Stimulated activated naive B cell treated with anti-CD40 and anti-IgM and Interleukin-4, amounts not matched to agents 10 μg/mL and 1 μg/mL and 100 μg/mL, for 72 hours (primary cell): Measurements from ENCODE around the gene DNAJC17.

Experiments used
- ATAC-seq, 2 donors: fragments of 150-1000 bp; cut with Tn5 transposase; replicated peaks; 2 replicates each; pipeline ENCODE4 v1.10.0; 2021; ENCODE audit warnings: moderate library complexity in 1 of 2
- DNase-seq: peaks from one replicate; pipeline ENCODE4 v3.0.0; 2021
- H3K27ac Mint-ChIP-seq: one replicate; pipeline ENCODE4 v1.8.0; 2022; ENCODE audit warnings: mild to moderate bottlenecking, mixed read lengths
- H3K27me3 Mint-ChIP-seq, 2 donors: one replicate each; pipeline ENCODE4 v1.8.0; 2022; ENCODE audit warnings: mixed read lengths in 2 of 2
- H3K36me3 Mint-ChIP-seq, 2 donors: one replicate each; pipeline ENCODE4 v1.8.0; 2022; ENCODE audit warnings: mixed read lengths in 2 of 2, mild to moderate bottlenecking in 1 of 2
- H3K4me1 Mint-ChIP-seq, 2 donors: one replicate each; pipeline ENCODE4 v1.8.0; 2022; ENCODE audit warnings: mixed read lengths in 2 of 2, mild to moderate bottlenecking in 1 of 2
- H3K4me3 Mint-ChIP-seq, 2 donors: one replicate each; pipeline ENCODE4 v1.8.0; 2022; ENCODE audit warnings: mild to moderate bottlenecking in 2 of 2, mixed read lengths in 2 of 2, moderate library complexity in 1 of 2
- H3K9me3 Mint-ChIP-seq, 2 donors: one replicate each; pipeline ENCODE4 v1.8.0; 2022; ENCODE audit warnings: mixed read lengths in 2 of 2, mild to moderate bottlenecking in 1 of 2

The DNAJC17 gene

GRCh38 chr15:40790718-40791117 is 16.6 kb downstream of the DNAJC17 start:
- peaks cover 20 to 35% of the 10 kb centered on the region in 2 donors for H3K4me1 Mint-ChIP-seq
- DNase-seq (no peak), ATAC-seq (no peak)
- H3K27ac Mint-ChIP-seq, result no peak overlapping the region
- H3K4me3 Mint-ChIP-seq, result no peak overlapping the region
- peaks cover 12 to 14% of the 10 kb centered on the region in 2 donors for H3K36me3 Mint-ChIP-seq
- no peaks in the 10 kb centered on the region for H3K27me3 Mint-ChIP-seq
- no peaks in the 10 kb centered on the region for H3K9me3 Mint-ChIP-seq

- no peaks in the 10 kb centered on the region for H3K27me3 Mint-ChIP-seq
- DNase-seq (no peak), ATAC-seq (no peak)
- no peak overlapping the region for H3K4me3 Mint-ChIP-seq
- H3K4me1 Mint-ChIP-seq, result peaks cover 19 to 28% of the 10 kb centered on the region in 2 donors
- no peaks in the 10 kb centered on the region for H3K9me3 Mint-ChIP-seq
- H3K27ac Mint-ChIP-seq, result no peak overlapping the region
- peaks cover 10 to 12% of the 10 kb centered on the region in 2 donors for H3K36me3 Mint-ChIP-seq
Observed at GRCh38 chr15:40789999-40790398, 17.3 kb downstream of the DNAJC17 start.

GRCh38 chr15:40789119-40789518 is 18.2 kb downstream of the DNAJC17 start:
- Mint-ChIP-seq H3K4me1 (peaks cover 18 to 25% of the 10 kb centered on the region in 2 donors), H3K4me3 (no peak overlapping the region), H3K9me3 (no peaks in the 10 kb centered on the region), H3K27ac (no peak overlapping the region), H3K27me3 (no peaks in the 10 kb centered on the region), H3K36me3 (peaks cover 10 to 11% of the 10 kb centered on the region in 2 donors)
- no peak for DNase-seq
- no peak for ATAC-seq

GRCh38 chr15:40787991-40788390 is 19.3 kb downstream of the DNAJC17 start:
- Mint-ChIP-seq H3K27me3 (no peaks in the 10 kb centered on the region), H3K4me1 (peaks cover 18 to 25% of the 10 kb centered on the region in 2 donors), H3K27ac (peak overlapping the region; percentile 25), H3K36me3 (peaks cover 5 to 6% of the 10 kb centered on the region in 2 donors), H3K4me3 (no peak overlapping the region), H3K9me3 (no peaks in the 10 kb centered on the region)
- DNase-seq (no peak), ATAC-seq (no peak)

- Mint-ChIP-seq H3K4me3 (no peak overlapping the region), H3K36me3 (peaks cover 6% of the 10 kb centered on the region in 2 donors), H3K9me3 (no peaks in the 10 kb centered on the region), H3K27me3 (no peaks in the 10 kb centered on the region), H3K27ac (no peak overlapping the region), H3K4me1 (peaks cover 21 to 28% of the 10 kb centered on the region in 2 donors)
- DNase-seq (no peak), ATAC-seq (peak; percentile 29 to 35)
Observed at GRCh38 chr15:40787344-40787841, 19.9 kb downstream of the DNAJC17 start.

- Mint-ChIP-seq H3K27ac (no peak overlapping the region), H3K9me3 (no peaks in the 10 kb centered on the region), H3K36me3 (peaks cover 6 to 7% of the 10 kb centered on the region in 2 donors), H3K27me3 (no peaks in the 10 kb centered on the region), H3K4me3 (no peak overlapping the region), H3K4me1 (peaks cover 21 to 30% of the 10 kb centered on the region in 2 donors)
- no peak for DNase-seq
- ATAC-seq, result no peak
Observed at GRCh38 chr15:40785814-40786213, 21.5 kb downstream of the DNAJC17 start.

- no peak for ATAC-seq
- Mint-ChIP-seq H3K4me3 (no peak overlapping the region), H3K27me3 (no peaks in the 10 kb centered on the region), H3K27ac (no peak overlapping the region), H3K4me1 (peaks cover 21 to 30% of the 10 kb centered on the region in 2 donors), H3K36me3 (peaks cover 6 to 7% of the 10 kb centered on the region in 2 donors), H3K9me3 (no peaks in the 10 kb centered on the region)
- DNase-seq, result no peak
Observed at GRCh38 chr15:40785164-40785563, 22.1 kb downstream of the DNAJC17 start.

GRCh38 chr15:40782609-40783227 is 24.6 kb downstream of the DNAJC17 start:
- no peak overlapping the region for H3K27ac Mint-ChIP-seq
- no peaks in the 10 kb centered on the region for H3K9me3 Mint-ChIP-seq
- no peak overlapping the region for H3K4me3 Mint-ChIP-seq
- no peaks in the 10 kb centered on the region for H3K27me3 Mint-ChIP-seq
- peak; percentile 68 for DNase-seq
- H3K4me1 Mint-ChIP-seq, result peaks cover 12 to 15% of the 10 kb centered on the region in 2 donors
- peak; percentile 99 to 100 for ATAC-seq
- peaks cover 0 to 12% of the 10 kb centered on the region in 2 donors for H3K36me3 Mint-ChIP-seq

- no peak for DNase-seq
- no peak overlapping the region for H3K4me3 Mint-ChIP-seq
- peaks cover 34 to 51% of the 10 kb centered on the region in 2 donors for H3K36me3 Mint-ChIP-seq
- H3K9me3 Mint-ChIP-seq, result no peaks in the 10 kb centered on the region
- peak overlapping the region; percentile 9 for H3K27ac Mint-ChIP-seq
- peaks cover 8 to 16% of the 10 kb centered on the region in 2 donors for H3K4me1 Mint-ChIP-seq
- ATAC-seq, result peak in 1 of 2 donors; percentile 46
- H3K27me3 Mint-ChIP-seq, result no peaks in the 10 kb centered on the region
Observed at GRCh38 chr15:40776537-40777141, 30.6 kb downstream of the DNAJC17 start.

GRCh38 chr15:40775740-40776536 is 31.3 kb downstream of the DNAJC17 start:
- no peak overlapping the region for H3K27ac Mint-ChIP-seq
- no peak for ATAC-seq
- H3K9me3 Mint-ChIP-seq, result no peaks in the 10 kb centered on the region
- peaks cover 41 to 58% of the 10 kb centered on the region in 2 donors for H3K36me3 Mint-ChIP-seq
- H3K4me3 Mint-ChIP-seq, result no peak overlapping the region
- H3K4me1 Mint-ChIP-seq, result peaks cover 14 to 23% of the 10 kb centered on the region in 2 donors
- no peak for DNase-seq
- no peaks in the 10 kb centered on the region for H3K27me3 Mint-ChIP-seq

GRCh38 chr15:40775007-40775406 is 32.3 kb downstream of the DNAJC17 start:
- ATAC-seq (no peak), DNase-seq (no peak)
- H3K4me1 Mint-ChIP-seq, result peaks cover 23 to 33% of the 10 kb centered on the region in 2 donors
- no peak overlapping the region for H3K4me3 Mint-ChIP-seq
- peaks cover 43 to 60% of the 10 kb centered on the region in 2 donors for H3K36me3 Mint-ChIP-seq
- no peaks in the 10 kb centered on the region for H3K27me3 Mint-ChIP-seq
- no peaks in the 10 kb centered on the region for H3K9me3 Mint-ChIP-seq
- no peak overlapping the region for H3K27ac Mint-ChIP-seq

- Mint-ChIP-seq H3K4me1 (peaks cover 33 to 44% of the 10 kb centered on the region in 2 donors), H3K27ac (no peak overlapping the region), H3K36me3 (peaks cover 43 to 56% of the 10 kb centered on the region in 2 donors), H3K27me3 (no peaks in the 10 kb centered on the region), H3K4me3 (no peak overlapping the region), H3K9me3 (no peaks in the 10 kb centered on the region)
- DNase-seq (no peak), ATAC-seq (no peak)
Observed at GRCh38 chr15:40773902-40774301, 33.4 kb downstream of the DNAJC17 start.

- Mint-ChIP-seq H3K9me3 (no peaks in the 10 kb centered on the region), H3K4me3 (no peak overlapping the region), H3K4me1 (peaks cover 37 to 48% of the 10 kb centered on the region in 2 donors), H3K36me3 (peaks cover 43 to 55% of the 10 kb centered on the region in 2 donors), H3K27me3 (no peaks in the 10 kb centered on the region), H3K27ac (no peak overlapping the region)
- ATAC-seq (no peak), DNase-seq (no peak)
Observed at GRCh38 chr15:40773496-40773895, 33.8 kb downstream of the DNAJC17 start.

GRCh38 chr15:40772014-40772413 is 35.3 kb downstream of the DNAJC17 start:
- H3K36me3 Mint-ChIP-seq, result peaks cover 42 to 57% of the 10 kb centered on the region in 2 donors
- no peaks in the 10 kb centered on the region for H3K9me3 Mint-ChIP-seq
- no peak overlapping the region for H3K27ac Mint-ChIP-seq
- DNase-seq (no peak), ATAC-seq (no peak)
- H3K4me3 Mint-ChIP-seq, result no peak overlapping the region
- no peaks in the 10 kb centered on the region for H3K27me3 Mint-ChIP-seq
- H3K4me1 Mint-ChIP-seq, result peaks cover 41 to 53% of the 10 kb centered on the region in 2 donors
